Mammary epithelial cell (primary cell): ENCODE measurements around the gene TMPRSS13.

Source experiments
- CTCF ChIP-seq, 2 donors: IDR thresholded peaks in 1 of 2; conservative IDR thresholded peaks in 1 of 2; 2 replicates each; pipeline ENCODE4 v1.5.1; 2011 to 2012; ENCODE audit warnings: inconsistent platforms in 2 of 2, low read length in 2 of 2, mild to moderate bottlenecking in 2 of 2, control low read depth in 1 of 2, low read depth in 1 of 2; ENCODE audit not compliant: insufficient read depth in 1 of 2; ENCODE audit errors: extremely low read depth in 1 of 2
- EZH2 ChIP-seq: IDR thresholded peaks from 2 replicates; pipeline ENCODE4 v1.6.1; 2012; ENCODE audit warnings: low read length, inconsistent platforms, borderline replicate concordance

- no peak for TF ChIP-seq CTCF (conservative IDR thresholded peaks at IDR 0.05 in 1 of 2, IDR thresholded peaks at IDR 0.05 in 1 of 2; ENCODE audit: extremely low read depth in 1 of 2, insufficient read depth in 1 of 2, low read depth in 1 of 2, low read length in 2 of 2)
- no peak for TF ChIP-seq EZH2
Measured at GRCh38 chr11:117978991-117979390, 49.8 kb upstream of the TMPRSS13 start.
